RPMI7951 (cell line): ENCODE data around the gene ADGRG4. TPM values are rescaled to one million over a fixed set of nuclear protein-coding genes. Genes with fewer than 3 reads are reported as not detected.

Experiments
- total RNA-seq: library from RNA; depleted of rRNA; stranded (reverse); fragments of >200 nt; shearing (Covaris generic); gene quantifications from 2 replicates; pipeline ENCODE4 v1.2.3, GENCODE V29; 2014; rRNA removed

Gene ADGRG4
- total RNA-seq, 1 experiment from 2014 or later: not detected

Other genes starting within 250 kb of the ADGRG4 start
- 55.9 and 69.2 TPM in 2 replicates for gene FHL1, start 153.4 kb upstream of the ADGRG4 start, total RNA-seq
- gene MAP7D3, start 49.6 kb upstream of the ADGRG4 start, total RNA-seq: 9.2 and 11.1 TPM in 2 replicates
- gene BRS3, start 187.0 kb downstream of the ADGRG4 start, total RNA-seq: not detected in 2 replicates
- 36.9 and 38.6 TPM in 2 replicates for gene HTATSF1, start 196.6 kb downstream of the ADGRG4 start, total RNA-seq
- not detected in 2 replicates for gene VGLL1, start 231.3 kb downstream of the ADGRG4 start, total RNA-seq